PC-9 (cell line): Measurements from ENCODE around the gene CD1D.

Source experiments
- EZH2 ChIP-seq: fragments of 200-600 bp; sonication (generic); IDR thresholded peaks from 2 replicates; pipeline ENCODE4 v1.8.0; 2017; ENCODE audit warnings: antibody characterized with exemption, low read depth
- TF ChIP-seq, protein P1 (sequence below): fragments of 200-600 bp; sonication (generic); conservative IDR thresholded peaks from 2 replicates; pipeline ENCODE4 v1.6.1; 2017; ENCODE audit warnings: mixed run types, antibody characterized with exemption, mild to moderate bottlenecking, moderate library complexity

DNA sequence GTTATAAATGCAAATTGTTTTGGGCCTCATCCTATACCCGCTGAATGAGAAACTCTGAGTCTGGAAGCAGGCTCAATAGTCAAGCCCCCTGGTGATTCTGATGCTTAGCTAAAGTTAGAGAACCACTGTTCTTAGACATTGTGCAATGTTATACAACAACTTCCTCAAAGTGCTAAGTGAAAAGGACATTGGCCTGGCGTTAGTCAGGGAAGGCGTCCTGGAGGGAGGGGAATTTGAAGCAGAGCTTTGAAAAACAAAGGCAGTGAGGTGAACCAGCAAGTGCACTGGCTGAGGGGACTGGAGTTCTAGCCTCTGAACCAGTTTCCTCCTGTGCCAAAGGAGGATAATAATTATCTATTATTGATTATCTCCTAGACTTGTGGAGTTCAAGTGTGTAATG is 5.1 kb downstream of the CD1D start:
- TF ChIP-seq, protein P1, sequence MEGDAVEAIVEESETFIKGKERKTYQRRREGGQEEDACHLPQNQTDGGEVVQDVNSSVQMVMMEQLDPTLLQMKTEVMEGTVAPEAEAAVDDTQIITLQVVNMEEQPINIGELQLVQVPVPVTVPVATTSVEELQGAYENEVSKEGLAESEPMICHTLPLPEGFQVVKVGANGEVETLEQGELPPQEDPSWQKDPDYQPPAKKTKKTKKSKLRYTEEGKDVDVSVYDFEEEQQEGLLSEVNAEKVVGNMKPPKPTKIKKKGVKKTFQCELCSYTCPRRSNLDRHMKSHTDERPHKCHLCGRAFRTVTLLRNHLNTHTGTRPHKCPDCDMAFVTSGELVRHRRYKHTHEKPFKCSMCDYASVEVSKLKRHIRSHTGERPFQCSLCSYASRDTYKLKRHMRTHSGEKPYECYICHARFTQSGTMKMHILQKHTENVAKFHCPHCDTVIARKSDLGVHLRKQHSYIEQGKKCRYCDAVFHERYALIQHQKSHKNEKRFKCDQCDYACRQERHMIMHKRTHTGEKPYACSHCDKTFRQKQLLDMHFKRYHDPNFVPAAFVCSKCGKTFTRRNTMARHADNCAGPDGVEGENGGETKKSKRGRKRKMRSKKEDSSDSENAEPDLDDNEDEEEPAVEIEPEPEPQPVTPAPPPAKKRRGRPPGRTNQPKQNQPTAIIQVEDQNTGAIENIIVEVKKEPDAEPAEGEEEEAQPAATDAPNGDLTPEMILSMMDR, result no peak
- no peak for TF ChIP-seq EZH2
